SH-SY5Y (cell line): Measurements from ENCODE around the gene LSMEM2.

ENCODE experiments used
- GATA2 ChIP-seq: IDR thresholded peaks from 2 replicates; pipeline ENCODE4 v1.6.1; 2011; ENCODE audit warnings: mild to moderate bottlenecking, low read depth, low read length
- GATA3 ChIP-seq: IDR thresholded peaks from 2 replicates; pipeline ENCODE4 v1.6.1; 2011; ENCODE audit warnings: low read depth, mild to moderate bottlenecking, low read length, moderate library complexity

DNA sequence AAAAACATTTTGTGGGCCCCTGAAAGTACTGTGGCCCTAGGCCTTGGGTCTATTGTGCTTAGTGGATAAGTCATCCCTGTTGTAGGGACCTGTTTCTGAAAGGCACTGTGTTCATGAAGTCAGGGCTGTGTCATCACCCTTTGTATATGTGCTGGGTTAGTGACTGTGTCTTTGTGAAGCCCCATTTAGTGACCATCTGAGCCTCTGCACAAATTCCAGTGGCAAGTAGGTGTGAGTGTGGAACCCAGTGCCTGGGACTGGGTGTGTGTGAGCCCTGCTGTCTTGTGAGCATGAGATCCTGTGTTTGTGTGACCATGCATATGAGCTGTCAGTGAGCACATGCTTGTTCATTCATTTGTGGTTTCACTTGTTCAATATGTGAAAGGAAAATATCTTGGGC is 25.7 kb downstream of the LSMEM2 start:
- TF ChIP-seq GATA3 (no peak), GATA2 (no peak)
